Body of pancreas (tissue), 4 donors: Measurements from ENCODE around the gene SV2A.
"Not testable (repeated sequence)": the region's sequence is repeated elsewhere in the genome, so short reads cannot be mapped to it uniquely, and the experiment has no call there.

Source experiments
- CTCF ChIP-seq, 7 experiments: fragments of 450-650 bp in 4 of 7; fragments of 200-600 bp in 3 of 7; sonication (generic) in 3 of 7; IDR thresholded peaks; one replicate each; pipeline ENCODE4 v1.5.1; 2016 to 2019; ENCODE audit warnings: antibody characterized with exemption in 7 of 7
- POLR2A ChIP-seq, 3 donors: fragments of 450-650 bp; IDR thresholded peaks; one replicate each; pipeline ENCODE4 v1.6.1; 2016; ENCODE audit warnings: antibody characterized with exemption in 3 of 3, mild to moderate bottlenecking in 2 of 3

- TF ChIP-seq CTCF, POLR2A (IDR thresholded peaks at IDR 0.05): not testable (repeated sequence)
Observed at GRCh38 chr1:149860684-149861496, 56.8 kb downstream of the SV2A start.
